ENCODE results near the gene ZDHHC1.
"Not testable (repeated sequence)": the region's sequence is repeated elsewhere in the genome, so short reads cannot be mapped to it uniquely, and the experiment has no call there.

Gene ZDHHC1

GRCh38 chr16:67361038-67361437 is 55.2 kb downstream of the ZDHHC1 start:
- no peak for DNase-seq (ENCODE audit: low read depth in 2 of 2)

GRCh38 chr16:67359540-67360269 is 56.6 kb downstream of the ZDHHC1 start:
- DNase-seq (ENCODE audit: low read depth in 2 of 2), result not testable (repeated sequence)

GRCh38 chr16:67357561-67357960 is 58.7 kb downstream of the ZDHHC1 start:
- no peak for DNase-seq (ENCODE audit: low read depth in 2 of 2)

- no peak for DNase-seq (ENCODE audit: low read depth in 2 of 2)
These were observed 59.9 kb downstream of the ZDHHC1 start for GRCh38 chr16:67356396-67356795.

GRCh38 chr16:67352463-67352862 is 63.8 kb downstream of the ZDHHC1 start:
- DNase-seq (ENCODE audit: low read depth in 2 of 2), result not testable (repeated sequence)

- DNase-seq (ENCODE audit: low read depth in 2 of 2), result no peak
These were observed 66.0 kb downstream of the ZDHHC1 start for GRCh38 chr16:67350324-67350723.

- no peak for DNase-seq (ENCODE audit: low read depth in 2 of 2)
These were observed 67.1 kb downstream of the ZDHHC1 start for GRCh38 chr16:67349172-67349571.

GRCh38 chr16:67346341-67346740 is 69.9 kb downstream of the ZDHHC1 start:
- DNase-seq (ENCODE audit: low read depth in 2 of 2), result no peak

GRCh38 chr16:67345401-67345800 is 70.9 kb downstream of the ZDHHC1 start:
- no peak for DNase-seq (ENCODE audit: low read depth in 2 of 2)
